PC-9 (cell line): Measurements from ENCODE around the gene FAM117A.

Source experiments
- EZH2 ChIP-seq: fragments of 200-600 bp; sonication (generic); IDR thresholded peaks from 2 replicates; pipeline ENCODE4 v1.8.0; 2017; ENCODE audit warnings: antibody characterized with exemption, low read depth
- TF ChIP-seq, protein P1 (sequence below): fragments of 200-600 bp; sonication (generic); conservative IDR thresholded peaks from 2 replicates; pipeline ENCODE4 v1.6.1; 2017; ENCODE audit warnings: mixed run types, antibody characterized with exemption, mild to moderate bottlenecking, moderate library complexity

DNA sequence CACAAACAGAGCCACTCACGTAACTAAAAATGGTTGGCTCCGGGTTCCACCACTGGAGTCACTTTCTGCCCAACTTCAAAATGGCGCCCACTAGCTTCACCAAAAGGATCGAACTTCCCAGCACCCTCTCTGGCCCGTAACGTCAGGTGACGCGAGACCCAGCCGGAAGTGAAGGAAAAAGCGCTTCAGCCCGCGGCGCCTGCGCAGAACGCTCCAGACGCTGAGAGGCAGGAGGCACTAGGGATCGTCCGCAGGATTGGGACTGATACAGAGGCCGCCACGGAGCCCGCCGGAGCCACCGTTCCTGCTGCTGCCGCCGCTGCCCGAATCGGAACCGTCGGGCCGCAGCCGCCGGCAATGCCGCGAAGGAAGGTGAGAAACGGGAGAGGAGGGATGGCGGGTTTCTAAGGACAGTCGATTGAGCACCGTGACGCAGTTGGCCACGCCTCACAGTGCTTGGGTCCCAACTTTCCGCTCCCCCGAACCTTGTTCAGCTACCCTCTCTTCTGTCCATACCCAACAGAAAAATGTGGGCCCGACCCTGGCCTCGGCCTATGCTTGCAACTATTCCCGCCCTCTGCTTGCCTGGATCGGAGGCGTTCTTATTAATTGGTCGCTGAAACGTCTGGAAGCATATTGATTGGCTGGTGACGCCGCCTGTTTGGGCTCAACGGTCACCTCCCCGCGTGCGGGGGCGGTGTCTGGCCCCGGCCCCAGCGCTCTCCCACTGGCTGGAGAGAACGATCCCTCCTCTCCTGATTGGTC lies 24.7 kb upstream of the FAM117A start, which contains the start of gene KAT7:
- TF ChIP-seq, protein P1, sequence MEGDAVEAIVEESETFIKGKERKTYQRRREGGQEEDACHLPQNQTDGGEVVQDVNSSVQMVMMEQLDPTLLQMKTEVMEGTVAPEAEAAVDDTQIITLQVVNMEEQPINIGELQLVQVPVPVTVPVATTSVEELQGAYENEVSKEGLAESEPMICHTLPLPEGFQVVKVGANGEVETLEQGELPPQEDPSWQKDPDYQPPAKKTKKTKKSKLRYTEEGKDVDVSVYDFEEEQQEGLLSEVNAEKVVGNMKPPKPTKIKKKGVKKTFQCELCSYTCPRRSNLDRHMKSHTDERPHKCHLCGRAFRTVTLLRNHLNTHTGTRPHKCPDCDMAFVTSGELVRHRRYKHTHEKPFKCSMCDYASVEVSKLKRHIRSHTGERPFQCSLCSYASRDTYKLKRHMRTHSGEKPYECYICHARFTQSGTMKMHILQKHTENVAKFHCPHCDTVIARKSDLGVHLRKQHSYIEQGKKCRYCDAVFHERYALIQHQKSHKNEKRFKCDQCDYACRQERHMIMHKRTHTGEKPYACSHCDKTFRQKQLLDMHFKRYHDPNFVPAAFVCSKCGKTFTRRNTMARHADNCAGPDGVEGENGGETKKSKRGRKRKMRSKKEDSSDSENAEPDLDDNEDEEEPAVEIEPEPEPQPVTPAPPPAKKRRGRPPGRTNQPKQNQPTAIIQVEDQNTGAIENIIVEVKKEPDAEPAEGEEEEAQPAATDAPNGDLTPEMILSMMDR, result 0 out of 2 replicates have a peak, but pooled peaks have one; percentile 19
- no peak for TF ChIP-seq EZH2
